ENCODE measurements around the gene CCDC50. TPM values are rescaled to one million over a fixed set of nuclear protein-coding genes. Genes with fewer than 3 reads are reported as not detected.

The CCDC50 gene
- total RNA-seq, 1 donor from 2014 or later, result 55.9 TPM

- TF ChIP-seq CTCF (IDR thresholded peaks at IDR 0.05), result no peak
- Mint-ChIP-seq H3K4me1 (ENCODE audit: low read depth) (peaks cover 10% of the 10 kb centered on the region), H3K9me3 (ENCODE audit: low read depth) (peaks cover 8% of the 10 kb centered on the region), H3K27me3 (ENCODE audit: low read depth) (no peaks in the 10 kb centered on the region), H3K4me3 (ENCODE audit: unreplicated experiment) (no peak overlapping the region), H3K36me3 (ENCODE audit: low read depth) (peaks cover 4% of the 10 kb centered on the region), H3K27ac (ENCODE audit: unreplicated experiment) (no peak overlapping the region)
- DNase-seq (ENCODE audit: low spot score), result no peak
These were observed 85.5 kb downstream of the CCDC50 start for GRCh38 chr3:191414732-191415131.

GRCh38 chr3:191415566-191415965 is 86.4 kb downstream of the CCDC50 start:
- Mint-ChIP-seq H3K27ac (ENCODE audit: unreplicated experiment) (no peak overlapping the region), H3K9me3 (ENCODE audit: low read depth) (peaks cover 2% of the 10 kb centered on the region), H3K36me3 (ENCODE audit: low read depth) (no peaks in the 10 kb centered on the region), H3K4me1 (ENCODE audit: low read depth) (peaks cover 10% of the 10 kb centered on the region), H3K4me3 (ENCODE audit: unreplicated experiment) (no peak overlapping the region), H3K27me3 (ENCODE audit: low read depth) (no peaks in the 10 kb centered on the region)
- no peak for TF ChIP-seq CTCF (IDR thresholded peaks at IDR 0.05)
- no peak for DNase-seq (ENCODE audit: low spot score)

GRCh38 chr3:191417457-191417729 is 88.2 kb downstream of the CCDC50 start:
- no peak for DNase-seq (ENCODE audit: low spot score)
- Mint-ChIP-seq H3K4me3 (ENCODE audit: unreplicated experiment) (no peak overlapping the region), H3K4me1 (ENCODE audit: low read depth) (peaks cover 9% of the 10 kb centered on the region)

GRCh38 chr3:191420771-191421170 is 91.6 kb downstream of the CCDC50 start:
- H3K9me3 Mint-ChIP-seq (ENCODE audit: low read depth), result no peaks in the 10 kb centered on the region
- DNase-seq (ENCODE audit: low spot score), result no peak
- H3K27me3 Mint-ChIP-seq (ENCODE audit: low read depth), result peaks cover 11% of the 10 kb centered on the region
- no peaks in the 10 kb centered on the region for H3K36me3 Mint-ChIP-seq (ENCODE audit: low read depth)
- TF ChIP-seq CTCF (IDR thresholded peaks at IDR 0.05), result no peak
- no peak overlapping the region for H3K4me3 Mint-ChIP-seq (ENCODE audit: unreplicated experiment)
- H3K27ac Mint-ChIP-seq (ENCODE audit: unreplicated experiment), result no peak overlapping the region
- H3K4me1 Mint-ChIP-seq (ENCODE audit: low read depth), result peaks cover 2% of the 10 kb centered on the region

More at GRCh38 chr3:191417457-191417729, 88.2 kb downstream of the CCDC50 start:
- Mint-ChIP-seq H3K36me3 (ENCODE audit: low read depth) (no peaks in the 10 kb centered on the region), H3K27me3 (ENCODE audit: low read depth) (peaks cover 4% of the 10 kb centered on the region), H3K27ac (ENCODE audit: unreplicated experiment) (no peak overlapping the region), H3K9me3 (ENCODE audit: low read depth) (no peaks in the 10 kb centered on the region)
- TF ChIP-seq CTCF (IDR thresholded peaks at IDR 0.05), result no peak

GRCh38 chr3:191424881-191425280 is 95.7 kb downstream of the CCDC50 start:
- TF ChIP-seq CTCF (IDR thresholded peaks at IDR 0.05), result no peak

More at GRCh38 chr3:191424881-191425280, 95.7 kb downstream of the CCDC50 start:
- H3K27me3 Mint-ChIP-seq (ENCODE audit: low read depth), result peaks cover 15% of the 10 kb centered on the region
- H3K9me3 Mint-ChIP-seq (ENCODE audit: low read depth), result no peaks in the 10 kb centered on the region
- no peak overlapping the region for H3K4me3 Mint-ChIP-seq (ENCODE audit: unreplicated experiment)
- no peaks in the 10 kb centered on the region for H3K4me1 Mint-ChIP-seq (ENCODE audit: low read depth)
- DNase-seq (ENCODE audit: low spot score), result no peak
- no peak overlapping the region for H3K27ac Mint-ChIP-seq (ENCODE audit: unreplicated experiment)
- H3K36me3 Mint-ChIP-seq (ENCODE audit: low read depth), result no peaks in the 10 kb centered on the region

All from chondrocyte (in vitro differentiated cells).